OCI-LY7 (cell line): ENCODE data around the gene HTT. TPM values are rescaled to one million over a fixed set of nuclear protein-coding genes. Genes with fewer than 3 reads are reported as not detected.

Experiments used
- BruUV-seq: library from RNA; stranded (reverse); fragments of 400-500 nt; replicated peaks from 2 replicates; lab custom pipeline; 2021; lab: Mats Ljungman, UMichigan
- CTCF ChIA-PET: fragments of 300-600 bp; sonication (Branson Sonifier 250); formaldehyde crosslinking; loops from one replicate; lab custom pipeline; 2022; ENCODE audit warnings: antibody characterized with exemption; ENCODE audit not compliant: unreplicated experiment; lab: Charles Lee
- POLR2A ChIA-PET: fragments of 300-600 bp; sonication (Branson Sonifier 250); formaldehyde crosslinking; loops from one replicate; lab custom pipeline; 2022; ENCODE audit warnings: antibody characterized with exemption; lab: Charles Lee
- DNase-seq: peaks from one replicate; pipeline ENCODE4 v3.0.0-alpha.2; 2015; ENCODE audit warnings: low spot score
- H2AFZ ChIP-seq: fragments of 200-600 bp; sonication (generic), shearing (Covaris generic); 2 replicates; pipeline ENCODE4 v1.6.1; 2014; ENCODE audit warnings: mild to moderate bottlenecking, antibody characterized with exemption, low read length, moderate library complexity
- H3K27ac ChIP-seq: fragments of 200-600 bp; sonication (generic); 2 replicates; pipeline ENCODE4 v1.5.1; 2014; ENCODE audit warnings: mixed run types, low read depth, mild to moderate bottlenecking, moderate library complexity, low read length, inconsistent platforms; ENCODE audit not compliant: poor library complexity, severe bottlenecking
- H3K36me3 ChIP-seq: fragments of 200-600 bp; sonication (generic); 2 replicates; pipeline ENCODE4 v1.6.1; 2014; ENCODE audit warnings: mild to moderate bottlenecking, antibody characterized with exemption, low read length, moderate library complexity, mixed read lengths; ENCODE audit not compliant: insufficient read depth
- H3K4me1 ChIP-seq: fragments of 200-600 bp; sonication (generic); 2 replicates; pipeline ENCODE4 v1.5.1; 2014; ENCODE audit warnings: mild to moderate bottlenecking, low read length; ENCODE audit not compliant: insufficient read depth, poor library complexity, severe bottlenecking
- H3K4me2 ChIP-seq: fragments of 200-600 bp; sonication (generic); 2 replicates; pipeline ENCODE4 v1.6.1; 2014; ENCODE audit warnings: mild to moderate bottlenecking, low read length
- H3K4me3 ChIP-seq: fragments of 200-600 bp; sonication (generic); 2 replicates; pipeline ENCODE4 v1.5.1; 2014; ENCODE audit warnings: mild to moderate bottlenecking, low read depth, low read length; ENCODE audit not compliant: poor library complexity, severe bottlenecking
- H3K79me2 ChIP-seq: fragments of 200-600 bp; sonication (generic); 2 replicates; pipeline ENCODE4 v1.6.1; 2016; ENCODE audit warnings: low read depth, mild to moderate bottlenecking, low read length, moderate library complexity, mixed read lengths; ENCODE audit not compliant: insufficient read depth
- H3K9me2 ChIP-seq: fragments of 200-600 bp; sonication (generic); 2 replicates; pipeline ENCODE4 v1.6.1; 2016; ENCODE audit warnings: mild to moderate bottlenecking, low read length, mixed read lengths; ENCODE audit not compliant: insufficient read depth
- H3K9me3 ChIP-seq: fragments of 200-600 bp; sonication (generic); 2 replicates; pipeline ENCODE4 v1.6.1; 2014; ENCODE audit warnings: mild to moderate bottlenecking, mixed run types, low read length, mixed read lengths
- H4K20me1 ChIP-seq: fragments of 200-600 bp; sonication (generic); 2 replicates; pipeline ENCODE4 v1.6.1; 2014; ENCODE audit warnings: mild to moderate bottlenecking, antibody characterized with exemption, low read length, moderate library complexity, mixed read lengths; ENCODE audit not compliant: insufficient read depth
- CTCF ChIP-seq: fragments of 200-600 bp; sonication (generic); conservative IDR thresholded peaks from 2 replicates; pipeline ENCODE4 v1.5.1; 2014; ENCODE audit warnings: mild to moderate bottlenecking, antibody characterized with exemption, low read length, moderate library complexity, mixed read lengths
- EZH2phosphoT487 ChIP-seq: fragments of 200-600 bp; sonication (generic); IDR thresholded peaks from 2 replicates; pipeline ENCODE4 v1.6.1; 2018; ENCODE audit warnings: low read depth, borderline replicate concordance, mild to moderate bottlenecking, mixed run types, antibody characterized with exemption, low read length, moderate library complexity, mixed read lengths
- intact Hi-C: fragments of 100-400 bp; cut with micrococcal nuclease; formaldehyde crosslinking; loops from one replicate; pipeline ENCODE4 v1.10.0; 2022; ENCODE audit not compliant: unreplicated experiment
- total RNA-seq, 2 experiments: library from RNA; depleted of rRNA in 1 of 2; stranded (reverse); fragments of >200 nt in 1 of 2; shearing (Covaris generic) in 1 of 2; gene quantifications; 2 replicates each; pipeline ENCODE4 v1.2.3, GENCODE V29; 2014 to 2022

HTT gene
- total RNA-seq, 2 experiments from 2014 or later = 36.4 to 91.3 TPM

- Histone ChIP-seq H3K9me2 (no peaks in the 10 kb centered on the region), H2AFZ (no peak overlapping the region), H3K4me2 (no peak overlapping the region), H3K36me3 (peaks cover 93% of the 10 kb centered on the region), H4K20me1 (no peaks in the 10 kb centered on the region), H3K79me2 (no peaks in the 10 kb centered on the region), H3K27ac (no peak overlapping the region), H3K4me3 (no peak overlapping the region), H3K4me1 (no peaks in the 10 kb centered on the region), H3K9me3 (no peaks in the 10 kb centered on the region)
- DNase-seq = no peak
- TF ChIP-seq CTCF (no peak), EZH2phosphoT487 (no peak)
- POLR2A ChIA-PET = no interaction called here
- intact Hi-C loops = no loop called here
- no TSS peak for BruUV-seq
- CTCF ChIA-PET = no interaction called here
These were observed 146.1 kb downstream of the HTT start for GRCh38 chr4:3220476-3221183.

- no peak overlapping the region for H3K27ac ChIP-seq
- H3K36me3 ChIP-seq = peaks cover 93% of the 10 kb centered on the region
- no peak overlapping the region for H3K4me3 ChIP-seq
- no TSS peak for BruUV-seq
- no peaks in the 10 kb centered on the region for H3K4me1 ChIP-seq
- no peak overlapping the region for H3K4me2 ChIP-seq
- ChIA-PET POLR2A (no interaction called here), CTCF (no interaction called here)
- DNase-seq = no peak
- no peak overlapping the region for H2AFZ ChIP-seq
- no peaks in the 10 kb centered on the region for H3K9me3 ChIP-seq
- TF ChIP-seq EZH2phosphoT487 (no peak), CTCF (no peak)
- no peaks in the 10 kb centered on the region for H4K20me1 ChIP-seq
- no peaks in the 10 kb centered on the region for H3K79me2 ChIP-seq
- no peaks in the 10 kb centered on the region for H3K9me2 ChIP-seq
- intact Hi-C loops = no loop called here
These were observed 146.7 kb downstream of the HTT start for GRCh38 chr4:3221184-3221494.

GRCh38 chr4:3221996-3222395, 147.5 kb downstream of the HTT start:
- TF ChIP-seq EZH2phosphoT487 (no peak), CTCF (no peak)
- ChIA-PET POLR2A (interaction anchor here (0.6 kb wide), 1 partner anchor 89 kb away, joined by 4 read pairs; no protein-coding TSS in a partner anchor), CTCF (no interaction called here)
- Histone ChIP-seq H4K20me1 (no peaks in the 10 kb centered on the region), H3K4me2 (no peak overlapping the region), H3K4me3 (no peak overlapping the region), H3K9me2 (no peaks in the 10 kb centered on the region), H2AFZ (no peak overlapping the region), H3K9me3 (no peaks in the 10 kb centered on the region), H3K79me2 (no peaks in the 10 kb centered on the region), H3K27ac (no peak overlapping the region), H3K36me3 (peaks cover 87% of the 10 kb centered on the region), H3K4me1 (no peaks in the 10 kb centered on the region)
- no peak for DNase-seq
- intact Hi-C loops = no loop called here
- no TSS peak for BruUV-seq
